ENCODE data around the gene PLXNA1.

PLXNA1 gene

DNA sequence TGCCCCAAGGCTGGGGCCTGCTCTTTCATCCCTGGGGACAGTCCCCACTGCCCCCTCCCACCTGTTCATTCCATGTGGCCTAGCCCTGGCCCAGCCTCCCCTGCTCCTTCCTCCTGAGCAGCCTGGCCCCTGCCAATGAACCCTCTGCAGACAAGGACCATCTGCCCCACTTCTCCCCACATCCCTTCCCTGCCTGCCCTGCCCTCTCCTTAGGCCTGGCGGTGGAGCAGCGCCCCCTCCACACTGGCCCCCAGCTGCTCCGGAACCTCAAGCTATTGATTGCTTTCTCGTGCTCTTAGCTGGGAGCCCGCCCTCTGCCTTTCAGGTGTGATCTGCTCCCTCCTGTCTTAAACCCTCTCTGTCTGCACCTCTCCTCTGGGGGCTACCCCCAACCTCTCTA, 8.0 kb downstream of the PLXNA1 start:
- TF ChIP-seq, protein P1, sequence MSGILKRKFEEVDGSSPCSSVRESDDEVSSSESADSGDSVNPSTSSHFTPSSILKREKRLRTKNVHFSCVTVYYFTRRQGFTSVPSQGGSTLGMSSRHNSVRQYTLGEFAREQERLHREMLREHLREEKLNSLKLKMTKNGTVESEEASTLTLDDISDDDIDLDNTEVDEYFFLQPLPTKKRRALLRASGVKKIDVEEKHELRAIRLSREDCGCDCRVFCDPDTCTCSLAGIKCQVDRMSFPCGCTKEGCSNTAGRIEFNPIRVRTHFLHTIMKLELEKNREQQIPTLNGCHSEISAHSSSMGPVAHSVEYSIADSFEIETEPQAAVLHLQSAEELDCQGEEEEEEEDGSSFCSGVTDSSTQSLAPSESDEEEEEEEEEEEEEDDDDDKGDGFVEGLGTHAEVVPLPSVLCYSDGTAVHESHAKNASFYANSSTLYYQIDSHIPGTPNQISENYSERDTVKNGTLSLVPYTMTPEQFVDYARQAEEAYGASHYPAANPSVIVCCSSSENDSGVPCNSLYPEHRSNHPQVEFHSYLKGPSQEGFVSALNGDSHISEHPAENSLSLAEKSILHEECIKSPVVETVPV (CRISPR knock-in tag; IDR thresholded peaks at IDR 0.05), result no peak
- TF ChIP-seq ISL1 (CRISPR knock-in tag; IDR thresholded peaks at IDR 0.05), result no peak
- no peak for TF ChIP-seq GLIS3 (CRISPR knock-in tag; IDR thresholded peaks at IDR 0.05)
- TF ChIP-seq ZNF70 (CRISPR knock-in tag; IDR thresholded peaks at IDR 0.05), result no peak
- no peak for TF ChIP-seq ARNTL (CRISPR knock-in tag; IDR thresholded peaks at IDR 0.05; ENCODE audit: borderline replicate concordance, low read depth)
- no peak for TF ChIP-seq ZFP3 (CRISPR knock-in tag; IDR thresholded peaks at IDR 0.05)
- TF ChIP-seq SNAI2 (CRISPR knock-in tag; IDR thresholded peaks at IDR 0.05), result no peak
- TF ChIP-seq, protein P2, sequence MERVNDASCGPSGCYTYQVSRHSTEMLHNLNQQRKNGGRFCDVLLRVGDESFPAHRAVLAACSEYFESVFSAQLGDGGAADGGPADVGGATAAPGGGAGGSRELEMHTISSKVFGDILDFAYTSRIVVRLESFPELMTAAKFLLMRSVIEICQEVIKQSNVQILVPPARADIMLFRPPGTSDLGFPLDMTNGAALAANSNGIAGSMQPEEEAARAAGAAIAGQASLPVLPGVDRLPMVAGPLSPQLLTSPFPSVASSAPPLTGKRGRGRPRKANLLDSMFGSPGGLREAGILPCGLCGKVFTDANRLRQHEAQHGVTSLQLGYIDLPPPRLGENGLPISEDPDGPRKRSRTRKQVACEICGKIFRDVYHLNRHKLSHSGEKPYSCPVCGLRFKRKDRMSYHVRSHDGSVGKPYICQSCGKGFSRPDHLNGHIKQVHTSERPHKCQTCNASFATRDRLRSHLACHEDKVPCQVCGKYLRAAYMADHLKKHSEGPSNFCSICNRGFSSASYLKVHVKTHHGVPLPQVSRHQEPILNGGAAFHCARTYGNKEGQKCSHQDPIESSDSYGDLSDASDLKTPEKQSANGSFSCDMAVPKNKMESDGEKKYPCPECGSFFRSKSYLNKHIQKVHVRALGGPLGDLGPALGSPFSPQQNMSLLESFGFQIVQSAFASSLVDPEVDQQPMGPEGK (CRISPR knock-in tag; IDR thresholded peaks at IDR 0.05; ENCODE audit: borderline replicate concordance), result no peak
- no peak for TF ChIP-seq CSDC2 (CRISPR knock-in tag; IDR thresholded peaks at IDR 0.05)
- no peak for TF ChIP-seq ZFP30 (CRISPR knock-in tag; IDR thresholded peaks at IDR 0.05)
- ATAC-seq, result no peak

DNA sequence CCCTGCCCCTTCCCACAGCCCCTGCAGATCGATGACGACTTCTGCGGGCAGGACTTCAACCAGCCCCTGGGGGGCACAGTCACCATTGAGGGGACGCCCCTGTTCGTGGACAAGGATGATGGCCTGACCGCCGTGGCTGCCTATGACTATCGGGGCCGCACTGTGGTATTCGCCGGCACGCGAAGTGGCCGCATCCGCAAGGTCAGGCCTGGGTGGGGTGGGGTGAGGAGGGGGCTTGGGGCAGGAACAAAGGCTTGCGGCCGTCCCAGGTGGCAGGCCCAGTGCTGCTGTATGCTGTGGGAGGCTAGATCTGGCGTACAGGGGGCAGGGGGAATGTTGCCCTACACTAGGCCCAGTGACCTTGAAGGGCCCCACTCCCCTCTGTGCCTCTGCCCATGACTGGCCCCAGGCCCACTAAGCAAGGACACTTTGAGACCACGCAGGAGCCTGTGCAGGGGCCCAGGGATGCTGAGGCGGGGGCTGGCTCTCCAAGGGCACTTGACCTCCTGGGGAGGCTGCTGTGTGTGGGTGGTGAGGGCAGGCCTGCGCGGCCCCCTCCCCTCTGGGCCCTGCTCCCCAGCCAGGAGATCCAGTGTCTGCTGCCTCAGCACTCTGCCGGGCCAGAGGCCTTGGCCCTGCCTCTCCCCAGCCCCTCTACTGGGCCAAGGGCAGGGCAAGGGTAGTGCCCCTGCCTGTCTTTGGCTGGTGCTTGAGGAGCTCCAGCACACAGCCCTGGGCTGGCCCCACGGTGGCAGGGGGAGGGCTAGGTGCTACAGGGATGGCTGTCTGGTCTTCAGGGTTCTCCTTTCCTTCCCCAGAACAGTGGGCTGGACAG, 8.7 kb downstream of the PLXNA1 start:
- no peak for ATAC-seq
- TF ChIP-seq, protein P2 (CRISPR knock-in tag; IDR thresholded peaks at IDR 0.05; ENCODE audit: borderline replicate concordance), result no peak
- no peak for TF ChIP-seq ZNF70 (CRISPR knock-in tag; IDR thresholded peaks at IDR 0.05)
- no peak for TF ChIP-seq ZFP3 (CRISPR knock-in tag; IDR thresholded peaks at IDR 0.05)
- no peak for TF ChIP-seq ZFP30 (CRISPR knock-in tag; IDR thresholded peaks at IDR 0.05)
- no peak for TF ChIP-seq TOX (CRISPR knock-in tag; IDR thresholded peaks at IDR 0.05; ENCODE audit: borderline replicate concordance)
- TF ChIP-seq OSR1 (CRISPR knock-in tag; IDR thresholded peaks at IDR 0.05), result no peak
- TF ChIP-seq CSDC2 (CRISPR knock-in tag; IDR thresholded peaks at IDR 0.05), result no peak
- no peak for TF ChIP-seq ISL1 (CRISPR knock-in tag; IDR thresholded peaks at IDR 0.05)
- no peak for TF ChIP-seq ZC3H10 (CRISPR knock-in tag; IDR thresholded peaks at IDR 0.05)
- TF ChIP-seq TCF4 (CRISPR knock-in tag; IDR thresholded peaks at IDR 0.05; ENCODE audit: borderline replicate concordance), result no peak
- TF ChIP-seq PPARA (CRISPR knock-in tag; IDR thresholded peaks at IDR 0.05; ENCODE audit: borderline replicate concordance), result no peak
- TF ChIP-seq, protein P1 (CRISPR knock-in tag; IDR thresholded peaks at IDR 0.05), result no peak
- TF ChIP-seq ZNF565 (CRISPR knock-in tag; conservative IDR thresholded peaks at IDR 0.05; ENCODE audit: low read depth), result no peak

DNA sequence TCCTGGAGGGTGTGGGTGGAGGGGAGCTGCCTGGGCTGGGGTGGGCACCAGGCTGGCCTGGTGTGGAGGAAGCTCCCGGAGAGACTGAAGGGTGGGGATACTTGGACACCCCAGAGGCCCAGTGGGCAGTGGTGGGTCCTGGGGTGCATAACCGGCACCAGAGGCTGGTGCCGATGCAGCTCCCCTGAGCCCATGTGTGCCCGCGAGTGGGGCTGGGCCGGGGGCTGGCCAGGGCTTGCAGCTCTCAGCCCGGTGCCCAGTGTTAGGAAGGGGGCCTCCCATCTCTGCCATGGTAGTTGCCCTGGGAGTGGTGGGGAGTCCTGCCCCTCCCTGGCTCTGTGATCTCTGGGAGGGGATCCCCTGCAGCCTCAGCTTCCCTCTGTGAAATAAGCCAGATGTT, 9.3 kb downstream of the PLXNA1 start:
- no peak for ATAC-seq
- TF ChIP-seq OSR1 (CRISPR knock-in tag; IDR thresholded peaks at IDR 0.05), result no peak

DNA sequence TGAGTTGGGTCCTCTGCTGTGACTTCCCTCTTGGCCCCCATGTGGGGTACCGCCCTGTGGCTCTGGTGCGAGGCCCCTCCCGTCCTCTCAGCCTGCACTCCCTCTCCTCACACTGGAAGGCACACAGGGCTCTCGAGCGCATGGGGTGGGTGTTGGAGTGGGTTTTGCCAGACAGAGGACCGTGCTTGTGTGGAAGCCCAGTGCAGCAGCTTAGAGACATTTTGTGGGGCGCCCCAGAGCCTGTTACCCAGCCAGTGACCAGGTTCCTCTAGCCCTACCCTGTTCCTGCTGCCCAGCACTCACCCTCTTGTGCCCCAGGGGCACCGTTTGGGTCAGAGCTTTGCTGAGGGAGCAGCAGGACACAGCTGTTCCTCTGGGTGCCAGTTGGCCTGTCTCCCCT, 9.9 kb downstream of the PLXNA1 start:
- ATAC-seq, result no peak
- TF ChIP-seq ZFP3 (CRISPR knock-in tag; IDR thresholded peaks at IDR 0.05) (no peak), ESRRG (CRISPR knock-in tag; IDR thresholded peaks at IDR 0.05) (no peak), ZFP30 (CRISPR knock-in tag; IDR thresholded peaks at IDR 0.05) (no peak), ISL1 (CRISPR knock-in tag; IDR thresholded peaks at IDR 0.05) (no peak), TOX (CRISPR knock-in tag; IDR thresholded peaks at IDR 0.05; ENCODE audit: borderline replicate concordance) (no peak), ZNF8 (CRISPR knock-in tag; IDR thresholded peaks at IDR 0.05) (no peak), ARNTL (CRISPR knock-in tag; IDR thresholded peaks at IDR 0.05; ENCODE audit: borderline replicate concordance, low read depth) (no peak), ZC3H10 (CRISPR knock-in tag; IDR thresholded peaks at IDR 0.05) (no peak), ZNF70 (CRISPR knock-in tag; IDR thresholded peaks at IDR 0.05) (no peak), ZNF565 (CRISPR knock-in tag; conservative IDR thresholded peaks at IDR 0.05; ENCODE audit: low read depth) (no peak), GLIS3 (CRISPR knock-in tag; IDR thresholded peaks at IDR 0.05) (no peak), PPARA (CRISPR knock-in tag; IDR thresholded peaks at IDR 0.05; ENCODE audit: borderline replicate concordance) (no peak), CSDC2 (CRISPR knock-in tag; IDR thresholded peaks at IDR 0.05) (no peak)
- TF ChIP-seq, protein P3, sequence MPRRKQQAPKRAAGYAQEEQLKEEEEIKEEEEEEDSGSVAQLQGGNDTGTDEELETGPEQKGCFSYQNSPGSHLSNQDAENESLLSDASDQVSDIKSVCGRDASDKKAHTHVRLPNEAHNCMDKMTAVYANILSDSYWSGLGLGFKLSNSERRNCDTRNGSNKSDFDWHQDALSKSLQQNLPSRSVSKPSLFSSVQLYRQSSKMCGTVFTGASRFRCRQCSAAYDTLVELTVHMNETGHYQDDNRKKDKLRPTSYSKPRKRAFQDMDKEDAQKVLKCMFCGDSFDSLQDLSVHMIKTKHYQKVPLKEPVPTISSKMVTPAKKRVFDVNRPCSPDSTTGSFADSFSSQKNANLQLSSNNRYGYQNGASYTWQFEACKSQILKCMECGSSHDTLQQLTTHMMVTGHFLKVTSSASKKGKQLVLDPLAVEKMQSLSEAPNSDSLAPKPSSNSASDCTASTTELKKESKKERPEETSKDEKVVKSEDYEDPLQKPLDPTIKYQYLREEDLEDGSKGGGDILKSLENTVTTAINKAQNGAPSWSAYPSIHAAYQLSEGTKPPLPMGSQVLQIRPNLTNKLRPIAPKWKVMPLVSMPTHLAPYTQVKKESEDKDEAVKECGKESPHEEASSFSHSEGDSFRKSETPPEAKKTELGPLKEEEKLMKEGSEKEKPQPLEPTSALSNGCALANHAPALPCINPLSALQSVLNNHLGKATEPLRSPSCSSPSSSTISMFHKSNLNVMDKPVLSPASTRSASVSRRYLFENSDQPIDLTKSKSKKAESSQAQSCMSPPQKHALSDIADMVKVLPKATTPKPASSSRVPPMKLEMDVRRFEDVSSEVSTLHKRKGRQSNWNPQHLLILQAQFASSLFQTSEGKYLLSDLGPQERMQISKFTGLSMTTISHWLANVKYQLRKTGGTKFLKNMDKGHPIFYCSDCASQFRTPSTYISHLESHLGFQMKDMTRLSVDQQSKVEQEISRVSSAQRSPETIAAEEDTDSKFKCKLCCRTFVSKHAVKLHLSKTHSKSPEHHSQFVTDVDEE (CRISPR knock-in tag; IDR thresholded peaks at IDR 0.05), result no peak
- TF ChIP-seq, protein P4, sequence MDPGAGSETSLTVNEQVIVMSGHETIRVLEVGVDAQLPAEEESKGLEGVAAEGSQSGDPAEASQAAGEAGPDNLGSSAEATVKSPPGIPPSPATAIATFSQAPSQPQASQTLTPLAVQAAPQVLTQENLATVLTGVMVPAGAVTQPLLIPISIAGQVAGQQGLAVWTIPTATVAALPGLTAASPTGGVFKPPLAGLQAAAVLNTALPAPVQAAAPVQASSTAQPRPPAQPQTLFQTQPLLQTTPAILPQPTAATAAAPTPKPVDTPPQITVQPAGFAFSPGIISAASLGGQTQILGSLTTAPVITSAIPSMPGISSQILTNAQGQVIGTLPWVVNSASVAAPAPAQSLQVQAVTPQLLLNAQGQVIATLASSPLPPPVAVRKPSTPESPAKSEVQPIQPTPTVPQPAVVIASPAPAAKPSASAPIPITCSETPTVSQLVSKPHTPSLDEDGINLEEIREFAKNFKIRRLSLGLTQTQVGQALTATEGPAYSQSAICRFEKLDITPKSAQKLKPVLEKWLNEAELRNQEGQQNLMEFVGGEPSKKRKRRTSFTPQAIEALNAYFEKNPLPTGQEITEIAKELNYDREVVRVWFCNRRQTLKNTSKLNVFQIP (CRISPR knock-in tag; IDR thresholded peaks at IDR 0.05; ENCODE audit: borderline replicate concordance, low read depth), result no peak
- TF ChIP-seq, protein P1 (CRISPR knock-in tag; IDR thresholded peaks at IDR 0.05), result no peak
